Adipose tissue (tissue), 3 donors: ENCODE data around the gene MME. TPM values are rescaled to one million over a fixed set of nuclear protein-coding genes. Genes with fewer than 3 reads are reported as not detected.

Experiments
- H3K27ac ChIP-seq: one replicate; pipeline ENCODE4 v1.5.1; 2013; ENCODE audit warnings: low read depth, low read length
- WGBS, 3 donors: extraction: QIAGEN DNeasy Blood & Tissue Kit; methylation state at CpG; one replicate each; pipeline ENCODE4 v1.1.7; 2013; 5-methylcytosine and 5-hydroxymethylcytosine counted together
- polyA plus RNA-seq, 3 donors: library from polyadenylated mRNA; stranded (reverse); fragments of 200-250 nt; gene quantifications; one replicate each; pipeline ENCODE4 v1.2.3, GENCODE V29; 2013
- donor health status: healthy with polysubstance abuse.
- donor health status: Bipolar disorder and iron deficiency.
- donor health status: healthy.

The MME gene
- polyA plus RNA-seq, 3 donors, result 16.0 to 97.0 (median 39.8) TPM

- no peak overlapping the region for H3K27ac ChIP-seq
- 74 to 88% (median 88%) methylated on average over 5 of the region's 5 CpGs for WGBS, 3 donors
Observed at GRCh38 chr3:155179966-155180757, 100.0 kb downstream of the MME start.

- WGBS, 3 donors, result 93 to 95% (median 95%) methylated on average over 1 of the region's 1 CpG
- H3K27ac ChIP-seq, result no peak overlapping the region
Observed at GRCh38 chr3:155182467-155182866, 102.3 kb downstream of the MME start.

DNA sequence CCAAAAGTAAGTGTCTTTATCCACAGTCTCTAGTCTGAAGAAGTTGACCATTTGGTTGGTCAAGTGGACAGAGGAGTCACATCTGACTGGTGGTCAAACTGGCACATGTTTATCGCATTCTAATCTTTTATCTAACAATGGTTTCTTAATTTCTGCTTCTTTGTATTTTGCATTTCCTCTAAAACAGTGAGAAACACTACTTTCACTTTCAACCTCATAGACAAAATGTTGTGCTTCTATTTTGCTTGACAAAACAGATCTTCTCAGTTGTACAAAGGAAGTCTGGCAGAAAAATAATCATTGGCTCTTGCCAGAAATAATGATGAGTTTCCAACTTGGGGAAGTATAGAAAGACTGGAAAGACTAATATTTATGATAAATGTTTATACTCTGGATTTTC is 103.9 kb downstream of the MME start:
- 28 to 69% (median 41%) methylated on average over 1 of the region's 1 CpG for WGBS, 3 donors
- H3K27ac ChIP-seq, result no peak overlapping the region

DNA sequence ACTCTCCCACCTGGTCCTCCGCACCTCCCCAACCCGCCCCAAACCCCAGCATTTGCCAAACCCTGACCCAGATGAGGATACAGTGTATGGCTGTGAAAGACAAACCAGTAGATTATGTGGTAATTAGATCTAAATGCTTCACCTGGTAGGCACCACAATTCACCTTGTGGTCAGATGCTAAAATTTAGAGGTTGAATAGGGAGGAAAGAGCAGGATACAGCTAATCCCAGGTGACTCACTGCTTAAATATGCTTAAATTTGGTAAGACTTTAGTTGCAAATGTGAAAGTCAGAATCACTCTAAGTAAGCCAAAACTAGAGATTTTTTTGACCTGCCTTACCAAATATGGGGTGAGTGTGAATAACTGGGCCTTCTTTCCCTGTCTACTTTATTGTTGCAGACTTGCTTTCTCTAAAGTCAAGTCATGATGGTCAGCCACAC is 105.5 kb downstream of the MME start:
- H3K27ac ChIP-seq, result no peak overlapping the region
- 87 to 98% (median 97%) methylated on average over 2 of the region's 2 CpGs for WGBS, 3 donors

- 59 to 88% (median 82%) methylated on average over 2 of the region's 2 CpGs for WGBS, 3 donors
- H3K27ac ChIP-seq, result no peak overlapping the region
Observed at GRCh38 chr3:155188031-155188430, 107.9 kb downstream of the MME start.

GRCh38 chr3:155189478-155189877 is 109.4 kb downstream of the MME start:
- 89 to 96% (median 94%) methylated on average over 4 of the region's 4 CpGs for WGBS, 3 donors
- H3K27ac ChIP-seq, result no peak overlapping the region

DNA sequence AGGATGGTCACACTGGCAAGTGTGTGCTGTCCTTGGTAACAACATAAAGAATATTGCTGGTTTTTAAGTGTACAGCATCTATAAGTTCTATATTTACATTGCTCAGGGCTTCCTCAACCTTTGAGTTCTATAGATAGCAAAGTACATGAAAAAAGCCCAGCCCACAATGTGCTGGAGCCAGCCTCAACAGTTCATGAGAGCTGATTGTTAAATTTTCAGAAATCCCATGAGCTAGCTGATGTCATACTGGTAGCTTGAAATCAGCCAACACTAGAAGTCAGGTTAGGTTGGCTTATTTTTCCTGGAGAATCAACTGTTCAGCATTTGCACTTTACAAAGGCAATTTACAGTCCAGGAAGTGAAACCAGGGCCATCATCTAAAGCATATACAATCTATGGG is 110.6 kb downstream of the MME start:
- H3K27ac ChIP-seq, result no peak overlapping the region

GRCh38 chr3:155192957-155193746 is 113.0 kb downstream of the MME start:
- H3K27ac ChIP-seq, result no peak overlapping the region
- WGBS, 3 donors, result 47 to 88% (median 81%) methylated on average over 2 of the region's 2 CpGs

- 79 to 100% (median 92%) methylated on average over 2 of the region's 2 CpGs for WGBS, 3 donors
- no peak overlapping the region for H3K27ac ChIP-seq
Observed at GRCh38 chr3:155193868-155194267, 113.7 kb downstream of the MME start.

- no peak overlapping the region for H3K27ac ChIP-seq
- WGBS, 3 donors, result 83 to 88% (median 84%) methylated on average over 8 of the region's 8 CpGs
Observed at GRCh38 chr3:155194973-155195957, 115.1 kb downstream of the MME start.

GRCh38 chr3:155196131-155197021 is 116.3 kb downstream of the MME start:
- 50 to 91% (median 88%) methylated on average over 5 of the region's 5 CpGs for WGBS, 3 donors
- no peak overlapping the region for H3K27ac ChIP-seq

- 65 to 83% (median 81%) methylated on average over 2 of the region's 2 CpGs for WGBS, 3 donors
- H3K27ac ChIP-seq, result no peak overlapping the region
Observed at GRCh38 chr3:155197786-155198185, 117.7 kb downstream of the MME start.

DNA sequence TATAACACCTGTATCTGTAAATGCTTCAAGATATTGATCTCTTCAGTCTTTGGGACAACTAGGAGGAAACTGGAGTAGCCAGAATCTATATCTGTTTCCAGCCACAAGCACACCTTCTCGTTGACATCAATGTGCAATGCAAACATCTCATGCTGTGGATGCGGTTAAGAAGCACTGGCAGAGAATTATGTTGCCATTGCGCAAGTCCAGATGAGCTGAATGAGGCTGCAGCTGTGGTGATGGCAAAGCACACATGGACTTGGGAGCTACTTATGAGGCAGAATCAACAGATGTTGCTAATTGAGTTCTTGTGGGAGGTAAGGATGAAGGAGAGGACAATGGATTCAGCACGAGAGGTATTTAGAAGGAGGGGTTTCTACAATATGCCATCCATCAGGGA is 122.5 kb downstream of the MME start:
- H3K27ac ChIP-seq, result no peak overlapping the region
- 66 to 89% (median 81%) methylated on average over 4 of the region's 4 CpGs for WGBS, 3 donors

GRCh38 chr3:155204851-155205250 is 124.7 kb downstream of the MME start:
- H3K27ac ChIP-seq, result no peak overlapping the region

DNA sequence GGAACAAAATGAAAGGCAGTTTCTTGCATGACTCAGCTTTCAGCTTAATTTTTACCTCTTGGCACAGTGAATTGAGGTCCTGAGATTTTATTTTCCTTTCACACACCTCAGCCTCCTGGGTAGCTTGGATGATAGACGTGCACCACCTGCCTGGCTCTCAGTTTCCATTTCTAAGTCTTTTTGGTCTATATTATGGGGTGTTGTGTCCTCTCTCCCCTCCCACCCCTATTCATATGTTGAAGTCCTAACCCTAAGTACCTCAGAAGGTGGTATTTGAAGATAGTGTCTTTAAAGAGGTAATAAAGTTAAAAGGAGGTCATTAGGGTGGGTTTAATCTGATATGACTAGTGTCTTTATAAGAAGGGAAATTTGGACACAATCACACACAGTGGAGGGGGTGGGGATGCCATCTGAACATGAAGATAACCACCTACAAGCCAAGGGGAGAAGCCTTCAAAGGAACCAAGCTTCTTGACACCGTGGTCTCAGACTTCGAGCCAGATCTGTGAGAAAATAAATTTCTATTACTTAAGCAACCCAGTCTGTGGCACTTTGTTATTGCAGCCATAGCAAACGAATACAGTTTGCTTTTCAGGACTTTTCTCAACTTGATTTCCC is 128.2 kb downstream of the MME start:
- H3K27ac ChIP-seq, result no peak overlapping the region

DNA sequence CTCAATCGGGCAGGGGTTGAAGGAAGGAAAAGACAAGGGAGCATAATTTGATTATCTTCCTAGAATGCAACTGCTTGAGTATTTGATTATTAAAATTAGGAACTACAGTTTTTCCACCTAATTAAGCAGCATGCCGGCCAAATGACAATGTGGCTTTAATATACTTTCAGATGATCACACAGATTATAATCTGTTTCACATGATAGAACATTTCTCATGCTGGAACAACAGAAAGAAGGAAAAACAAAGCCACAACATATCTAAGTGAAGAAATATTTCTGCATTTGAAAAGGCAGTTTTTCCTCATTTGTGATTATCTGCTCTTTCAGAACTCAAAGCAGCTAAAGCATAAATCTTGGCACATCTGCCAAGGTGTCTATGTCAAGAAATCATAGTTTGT is 130.6 kb downstream of the MME start:
- H3K27ac ChIP-seq, result no peak overlapping the region
- 74 to 88% (median 84%) methylated on average over 2 of the region's 2 CpGs for WGBS, 3 donors

More for the DNA sequence above, 128.2 kb downstream of the MME start:
- WGBS, 3 donors, result 52 to 85% (median 82%) methylated on average over 4 of the region's 4 CpGs

DNA sequence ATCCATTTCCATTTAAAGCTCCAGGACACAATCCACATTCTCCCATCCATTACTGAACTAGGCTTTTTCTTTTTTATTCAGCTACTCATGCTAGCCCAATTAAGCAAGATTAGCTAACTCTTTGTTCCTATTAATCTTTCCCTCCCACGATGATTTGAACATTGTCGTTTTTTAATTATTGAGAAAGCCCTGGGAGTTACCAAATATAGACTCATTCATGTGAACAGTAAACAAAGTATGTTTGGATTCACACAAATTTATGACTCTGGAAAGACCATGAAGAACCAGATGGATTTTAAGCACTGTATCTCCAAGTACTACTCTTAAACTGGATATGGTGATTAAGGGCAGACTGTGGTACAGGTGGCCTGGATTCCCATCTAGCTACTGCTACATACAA is 131.1 kb downstream of the MME start:
- WGBS, 3 donors, result 44 to 61% (median 57%) methylated on average over 2 of the region's 2 CpGs
- H3K27ac ChIP-seq, result no peak overlapping the region
